LoVo (cell line): ENCODE measurements around the gene RUNX3.
"Not testable (repeated sequence)": the region's sequence is repeated elsewhere in the genome, so short reads cannot be mapped to it uniquely, and the experiment has no call there.

ENCODE experiments used
- DNase-seq: peaks from one replicate; pipeline ENCODE4 v3.0.0-alpha.2; 2016; ENCODE audit warnings: low spot score

RUNX3 gene

GRCh38 chr1:24930260-24931145 lies at the start of gene RUNX3:
TSS of gene RUNX3 (minus strand) at chr1:24930276. CDS start at chr1:24929868, 408 bp downstream.
- DNase-seq: no peak

- not testable (repeated sequence) for DNase-seq
Observed at GRCh38 chr1:24979232-24979631, 49.2 kb upstream of the RUNX3 start.

- DNase-seq: no peak
Observed at GRCh38 chr1:24978383-24979032, 48.4 kb upstream of the RUNX3 start.

- DNase-seq: no peak
Observed at GRCh38 chr1:24975391-24975790, 45.3 kb upstream of the RUNX3 start.

- no peak for DNase-seq
Observed at GRCh38 chr1:24973315-24973714, 43.2 kb upstream of the RUNX3 start.

- DNase-seq: no peak
Observed at GRCh38 chr1:24972915-24973242, 42.8 kb upstream of the RUNX3 start.

GRCh38 chr1:24972221-24972914 lies 42.3 kb upstream of the RUNX3 start:
- peak; percentile 31 for DNase-seq

- no peak for DNase-seq
Observed at GRCh38 chr1:24970926-24971875, 41.1 kb upstream of the RUNX3 start.

- no peak for DNase-seq
Observed at GRCh38 chr1:24970399-24970753, 40.3 kb upstream of the RUNX3 start.

- no peak for DNase-seq
Observed at GRCh38 chr1:24969596-24970398, 39.7 kb upstream of the RUNX3 start.

GRCh38 chr1:24968941-24969585 lies 39.0 kb upstream of the RUNX3 start:
- no peak for DNase-seq

GRCh38 chr1:24967962-24968361 lies 37.9 kb upstream of the RUNX3 start:
- DNase-seq: no peak

GRCh38 chr1:24967555-24967954 lies 37.5 kb upstream of the RUNX3 start:
- DNase-seq: no peak

GRCh38 chr1:24966724-24967346 lies 36.8 kb upstream of the RUNX3 start:
- no peak for DNase-seq

- no peak for DNase-seq
Observed at GRCh38 chr1:24966121-24966723, 36.1 kb upstream of the RUNX3 start.

- no peak for DNase-seq
Observed at GRCh38 chr1:24965571-24965930, 35.5 kb upstream of the RUNX3 start.

GRCh38 chr1:24964811-24965570 lies 34.9 kb upstream of the RUNX3 start:
- DNase-seq: no peak

GRCh38 chr1:24963943-24964693 lies 34.0 kb upstream of the RUNX3 start:
- DNase-seq: no peak
